K562 (cell line): ENCODE measurements around the gene NGRN. TPM values are rescaled to one million over a fixed set of nuclear protein-coding genes. Genes with fewer than 3 reads are reported as not detected.

Experiments used
- ATF2 ChIP-seq: sonication (generic); formaldehyde crosslinking; IDR thresholded peaks from 2 replicates; pipeline ENCODE4 v1.8.1; 2022; ENCODE audit warnings: missing genetic modification reagents
- CHD2 ChIP-seq: IDR thresholded peaks from 2 replicates; pipeline ENCODE4 v1.6.1; 2011; ENCODE audit warnings: low read depth, low read length
- CREB1 ChIP-seq, 2 experiments: sonication (generic) in 1 of 2; formaldehyde crosslinking in 1 of 2; IDR thresholded peaks; 2 replicates each; pipeline versions ENCODE4 v1.6.1 to v1.8.0; 2012 to 2022; ENCODE audit warnings: inconsistent platforms in 1 of 2, mild to moderate bottlenecking in 1 of 2, missing genetic modification reagents in 1 of 2, moderate library complexity in 1 of 2
- DNMT1 ChIP-seq: fragments of 450-650 bp; IDR thresholded peaks from 2 replicates; pipeline ENCODE4 v1.6.1; 2016; ENCODE audit warnings: antibody characterized with exemption, mild to moderate bottlenecking
- E2F6 ChIP-seq, 2 experiments: IDR thresholded peaks; 2 replicates each; pipeline ENCODE4 v1.6.1; 2011; ENCODE audit warnings: borderline replicate concordance in 1 of 2, control low read depth in 1 of 2, low read depth in 1 of 2, low read length in 1 of 2, mild to moderate bottlenecking in 1 of 2, mixed read lengths in 1 of 2, moderate library complexity in 1 of 2; ENCODE audit not compliant: insufficient read depth in 1 of 2, insufficient read length in 1 of 2, poor library complexity in 1 of 2, severe bottlenecking in 1 of 2; ENCODE audit errors: extremely low read depth in 1 of 2
- GATAD2B ChIP-seq: fragments of 450-650 bp; IDR thresholded peaks from 2 replicates; pipeline ENCODE4 v1.6.1; 2017; ENCODE audit warnings: mild to moderate bottlenecking, borderline replicate concordance
- HLTF ChIP-seq: fragments of 450-650 bp; IDR thresholded peaks from 2 replicates; pipeline ENCODE4 v1.6.1; 2016
- HNRNPK ChIP-seq: fragments of 200-400 bp; formaldehyde crosslinking; IDR thresholded peaks from one replicate; pipeline ENCODE4 v1.6.1; 2018; ENCODE audit warnings: mild to moderate bottlenecking, low read depth, low read length; ENCODE audit not compliant: poor library complexity, severe bottlenecking
- MEF2D ChIP-seq: conservative IDR thresholded peaks from 2 replicates; pipeline ENCODE4 v1.6.1; 2016; ENCODE audit warnings: low read depth, missing genetic modification characterization, missing compliant biosample characterization
- MIER1 ChIP-seq: fragments of 450-650 bp; IDR thresholded peaks from 2 replicates; pipeline ENCODE4 v1.6.1; 2016; ENCODE audit warnings: antibody characterized with exemption, mild to moderate bottlenecking, low read depth
- MITF ChIP-seq: IDR thresholded peaks from 2 replicates; pipeline ENCODE4 v1.6.1; 2014; ENCODE audit warnings: antibody characterized with exemption
- NFE2L1 ChIP-seq: fragments of 450-650 bp; IDR thresholded peaks from 2 replicates; pipeline ENCODE4 v1.6.1; 2016; ENCODE audit warnings: missing genetic modification characterization, low read depth, mild to moderate bottlenecking, missing compliant biosample characterization, moderate library complexity, borderline replicate concordance
- NFXL1 ChIP-seq: fragments of 450-650 bp; formaldehyde crosslinking; IDR thresholded peaks from 2 replicates; pipeline ENCODE4 v1.4.0; 2021; ENCODE audit warnings: mild to moderate bottlenecking
- POLR2A ChIP-seq: fragments of 450-650 bp; conservative IDR thresholded peaks from 2 replicates; pipeline ENCODE4 v1.6.1; 2016
- RAD21 ChIP-seq, 2 experiments: fragments of 250-450 bp in 1 of 2; fragments of 450-650 bp in 1 of 2; sonication (Bioruptor Pico) in 1 of 2; formaldehyde crosslinking in 1 of 2; IDR thresholded peaks in 1 of 2; conservative IDR thresholded peaks in 1 of 2; 2 replicates each; pipeline versions ENCODE4 v1.4.0 to v1.8.0; 2020 to 2022; ENCODE audit warnings: mild to moderate bottlenecking in 2 of 2, moderate library complexity in 1 of 2
- RBBP5 ChIP-seq: fragments of 200-600 bp; sonication (generic); IDR thresholded peaks from 2 replicates; pipeline ENCODE4 v1.6.1; 2012; ENCODE audit warnings: borderline replicate concordance, mild to moderate bottlenecking, low read length, control low read depth, inconsistent platforms; ENCODE audit not compliant: insufficient read depth, poor library complexity, severe bottlenecking
- RBM15 ChIP-seq: fragments of 200-400 bp; formaldehyde crosslinking; IDR thresholded peaks from 2 replicates; pipeline ENCODE4 v1.6.1; 2018; ENCODE audit warnings: mild to moderate bottlenecking, low read length, moderate library complexity; ENCODE audit not compliant: insufficient read depth
- SMAD3 ChIP-seq: fragments of 450-650 bp; formaldehyde crosslinking; conservative IDR thresholded peaks from 2 replicates; pipeline ENCODE4 v1.4.0; 2020; ENCODE audit warnings: mild to moderate bottlenecking
- SMAD4 ChIP-seq: fragments of 250-450 bp; sonication (Bioruptor Pico); conservative IDR thresholded peaks from 2 replicates; pipeline ENCODE4 v1.8.0; 2021; ENCODE audit warnings: inconsistent platforms, mild to moderate bottlenecking, moderate library complexity
- STAG1 ChIP-seq: sonication (generic); formaldehyde crosslinking; IDR thresholded peaks from 2 replicates; pipeline ENCODE4 v1.5.0; 2020; ENCODE audit warnings: missing genetic modification reagents, borderline replicate concordance
- TRIM25 ChIP-seq: fragments of 450-650 bp; IDR thresholded peaks from 2 replicates; pipeline ENCODE4 v1.7.0; 2016; ENCODE audit warnings: borderline replicate concordance
- ZFP1 ChIP-seq: fragments of 450-650 bp; formaldehyde crosslinking; IDR thresholded peaks from 2 replicates; pipeline ENCODE4 v1.4.0; 2020; ENCODE audit warnings: mild to moderate bottlenecking, mixed read lengths
- ZNF165 ChIP-seq: fragments of 250-450 bp; sonication (Bioruptor Pico); IDR thresholded peaks from 2 replicates; pipeline ENCODE4 v1.4.0; 2020; ENCODE audit warnings: borderline replicate concordance
- polyA plus RNA-seq, 8 experiments: library from polyadenylated mRNA; depleted of rRNA in 4 of 8; stranded (reverse) in 5 of 8; unstranded in 3 of 8; fragments of >200 nt; fragmentation: Nextera tagmentation in 2 of 8; fragmentation: Illumina TruSeq in 1 of 8; extraction: Ambion mirVana in 2 of 8; extraction: Trizol in 1 of 8; gene quantifications; 2 replicates each; pipeline versions ENCODE4 v1.2.1 to v1.2.3, GENCODE V29; 2011 to 2014; ENCODE audit warnings: inconsistent platforms in 1 of 8, missing spikeins in 1 of 8
- total RNA-seq, 7 experiments: library from RNA; depleted of rRNA in 6 of 7; stranded (reverse); fragments of >200 nt in 6 of 7; fragmentation: Illumina TruSeq in 2 of 7; extraction: Trizol in 2 of 7; gene quantifications; 2 replicates each; pipeline versions ENCODE4 v1.2.1 to v1.2.3, GENCODE V29; 2011 to 2021; ENCODE audit warnings: low replicate concordance in 1 of 7

NGRN gene
- total and polyA plus RNA-seq, 9 of the 15 experiments (the other 6 are each of a cell fraction or from before 2014, with no cell fraction given): 14.0 to 73.4 (median 60.0) TPM

- TF ChIP-seq TRIM25 (no peak), POLR2A (peak; percentile 38; the same call in 1 of the 2 replicates), RAD21 (CRISPR knock-in tag; conservative IDR thresholded peaks at IDR 0.05 in 1 of 2, IDR thresholded peaks at IDR 0.05 in 1 of 2) (peak in 1 of 2 experiments; percentile 47; a peak in 2 of 4 replicates), MIER1 (no peak), HNRNPK (no peak), ATF2 (no peak), ZNF165 (CRISPR knock-in tag) (no peak), GATAD2B (no peak), RBBP5 (no peak), NFXL1 (no peak), E2F6 (IDR thresholded peaks at IDR 0.05; ENCODE audit: borderline replicate concordance in 1 of 2, extremely low read depth in 1 of 2, insufficient read depth in 1 of 2, insufficient read length in 1 of 2, low read depth in 1 of 2, low read length in 1 of 2, poor library complexity in 1 of 2, severe bottlenecking in 1 of 2) (peak in 1 of 2 experiments; percentile 59), STAG1 (CRISPR knock-in tag) (no peak), HLTF (no peak), SMAD3 (CRISPR knock-in tag) (no peak), DNMT1 (no peak), RBM15 (no peak), CREB1 (IDR thresholded peaks at IDR 0.05) (no peak), CREB1 (CRISPR knock-in tag; IDR thresholded peaks at IDR 0.05) (no peak), MITF (no peak), ZFP1 (CRISPR knock-in tag) (no peak), CHD2 (no peak), SMAD4 (CRISPR knock-in tag) (peak; percentile 44; the same call in 1 of the 2 replicates), MEF2D (tag) (no peak), NFE2L1 (tag) (no peak)
Observed at GRCh38 chr15:90300988-90301706, 35.7 kb downstream of the NGRN start (continued).
